ENCODE results near the gene SDK1.

Gene SDK1

DNA sequence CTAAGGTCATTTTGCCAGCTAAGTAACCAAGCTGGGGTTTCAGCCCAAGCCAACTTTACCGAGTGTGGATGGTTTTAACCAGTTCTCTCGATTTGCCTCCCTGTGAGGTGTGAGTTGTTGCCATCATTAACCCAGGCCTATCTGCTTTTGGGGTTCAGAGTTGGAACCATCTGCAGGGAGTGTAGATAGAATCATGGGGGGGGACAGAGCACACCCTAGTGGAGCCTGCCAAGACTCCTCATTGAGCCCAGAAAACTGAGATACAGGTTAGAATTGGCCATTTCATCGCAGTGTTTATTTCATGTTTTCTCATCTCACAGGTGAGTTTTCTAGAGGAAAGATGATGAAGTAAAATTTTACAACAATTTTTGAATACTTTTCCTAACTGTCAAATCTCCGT is 133.6 kb downstream of the SDK1 start:
- H3K4me3 ChIP-seq (ENCODE audit: low read depth, low read length), result no peak overlapping the region
- POLR2A ChIA-PET, result no interaction called here
- peaks cover 5% of the 10 kb centered on the region; the same call in 1 of the 2 replicates for H3K4me1 ChIP-seq (ENCODE audit: control insufficient read depth, insufficient read depth, low read length)
- no peak overlapping the region for H3K27ac ChIP-seq (ENCODE audit: extremely low read depth, low read depth, low read length)
- CTCF ChIA-PET, result interaction anchor here (1.2 to 2.2 kb wide), 2 partner anchors 133 to 279 kb away, joined by 3 to 9 read pairs; partner anchors contain the start of gene SDK1
- no peak for TF ChIP-seq GFI1B (tag by site-specific recombination; IDR thresholded peaks at IDR 0.05)
- no peak for TF ChIP-seq ZNF776 (tag by site-specific recombination; IDR thresholded peaks at IDR 0.05; ENCODE audit: borderline replicate concordance)
- no peak for TF ChIP-seq ZNF221 (tag by site-specific recombination; IDR thresholded peaks at IDR 0.05; ENCODE audit: borderline replicate concordance)
- TF ChIP-seq ZNF24 (tag by site-specific recombination; IDR thresholded peaks at IDR 0.05), result no peak
- no peak for TF ChIP-seq ZSCAN16 (tag by site-specific recombination; IDR thresholded peaks at IDR 0.05)
- TF ChIP-seq ZNF140 (tag by site-specific recombination; IDR thresholded peaks at IDR 0.05), result no peak
- TF ChIP-seq, protein P1, sequence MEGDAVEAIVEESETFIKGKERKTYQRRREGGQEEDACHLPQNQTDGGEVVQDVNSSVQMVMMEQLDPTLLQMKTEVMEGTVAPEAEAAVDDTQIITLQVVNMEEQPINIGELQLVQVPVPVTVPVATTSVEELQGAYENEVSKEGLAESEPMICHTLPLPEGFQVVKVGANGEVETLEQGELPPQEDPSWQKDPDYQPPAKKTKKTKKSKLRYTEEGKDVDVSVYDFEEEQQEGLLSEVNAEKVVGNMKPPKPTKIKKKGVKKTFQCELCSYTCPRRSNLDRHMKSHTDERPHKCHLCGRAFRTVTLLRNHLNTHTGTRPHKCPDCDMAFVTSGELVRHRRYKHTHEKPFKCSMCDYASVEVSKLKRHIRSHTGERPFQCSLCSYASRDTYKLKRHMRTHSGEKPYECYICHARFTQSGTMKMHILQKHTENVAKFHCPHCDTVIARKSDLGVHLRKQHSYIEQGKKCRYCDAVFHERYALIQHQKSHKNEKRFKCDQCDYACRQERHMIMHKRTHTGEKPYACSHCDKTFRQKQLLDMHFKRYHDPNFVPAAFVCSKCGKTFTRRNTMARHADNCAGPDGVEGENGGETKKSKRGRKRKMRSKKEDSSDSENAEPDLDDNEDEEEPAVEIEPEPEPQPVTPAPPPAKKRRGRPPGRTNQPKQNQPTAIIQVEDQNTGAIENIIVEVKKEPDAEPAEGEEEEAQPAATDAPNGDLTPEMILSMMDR (tag by site-specific recombination; IDR thresholded peaks at IDR 0.05), result no peak
- no peaks in the 10 kb centered on the region for H3K9me3 ChIP-seq (ENCODE audit: control insufficient read depth, insufficient read depth, low read depth, low read length)
- H3K36me3 ChIP-seq (ENCODE audit: control insufficient read depth in 2 of 2, insufficient read depth in 1 of 2, low read length in 2 of 2), result no peaks in the 10 kb centered on the region

GRCh38 chr7:3436112-3436511 is 135.1 kb downstream of the SDK1 start:
- no peaks in the 10 kb centered on the region for H3K9me3 ChIP-seq (ENCODE audit: control insufficient read depth, insufficient read depth, low read depth, low read length)
- H3K27ac ChIP-seq (ENCODE audit: extremely low read depth, low read depth, low read length), result no peak overlapping the region
- CTCF ChIA-PET, result no interaction called here
- H3K4me3 ChIP-seq (ENCODE audit: low read depth, low read length), result no peak overlapping the region
- H3K4me1 ChIP-seq (ENCODE audit: control insufficient read depth, insufficient read depth, low read length), result peaks cover 7% of the 10 kb centered on the region; the same call in 1 of the 2 replicates
- TF ChIP-seq ATF2 (tag by site-specific recombination; IDR thresholded peaks at IDR 0.05; ENCODE audit: low read depth) (no peak), ZNF791 (tag by site-specific recombination; IDR thresholded peaks at IDR 0.05) (no peak), ZNF221 (tag by site-specific recombination; IDR thresholded peaks at IDR 0.05; ENCODE audit: borderline replicate concordance) (no peak), ZNF184 (tag by site-specific recombination; IDR thresholded peaks at IDR 0.05) (no peak), ZNF521 (tag by site-specific recombination; IDR thresholded peaks at IDR 0.05) (no peak), ZSCAN4 (tag by site-specific recombination; IDR thresholded peaks at IDR 0.05) (no peak), GLIS1 (tag by site-specific recombination; IDR thresholded peaks at IDR 0.05) (no peak), ZNF140 (tag by site-specific recombination; IDR thresholded peaks at IDR 0.05) (no peak), ZBTB44 (tag by site-specific recombination; IDR thresholded peaks at IDR 0.05) (no peak), ZNF76 (tag by site-specific recombination; IDR thresholded peaks at IDR 0.05; ENCODE audit: borderline replicate concordance, low read depth) (no peak)
- TF ChIP-seq, protein P2, sequence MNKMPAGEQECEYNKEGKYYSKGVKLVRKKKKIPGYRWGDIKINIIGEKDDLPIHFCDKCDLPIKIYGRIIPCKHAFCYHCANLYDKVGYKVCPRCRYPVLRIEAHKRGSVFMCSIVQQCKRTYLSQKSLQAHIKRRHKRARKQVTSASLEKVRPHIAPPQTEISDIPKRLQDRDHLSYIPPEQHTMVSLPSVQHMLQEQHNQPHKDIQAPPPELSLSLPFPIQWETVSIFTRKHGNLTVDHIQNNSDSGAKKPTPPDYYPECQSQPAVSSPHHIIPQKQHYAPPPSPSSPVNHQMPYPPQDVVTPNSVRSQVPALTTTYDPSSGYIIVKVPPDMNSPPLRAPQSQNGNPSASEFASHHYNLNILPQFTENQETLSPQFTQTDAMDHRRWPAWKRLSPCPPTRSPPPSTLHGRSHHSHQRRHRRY (tag by site-specific recombination; IDR thresholded peaks at IDR 0.05), result no peak
- TF ChIP-seq, protein P3, sequence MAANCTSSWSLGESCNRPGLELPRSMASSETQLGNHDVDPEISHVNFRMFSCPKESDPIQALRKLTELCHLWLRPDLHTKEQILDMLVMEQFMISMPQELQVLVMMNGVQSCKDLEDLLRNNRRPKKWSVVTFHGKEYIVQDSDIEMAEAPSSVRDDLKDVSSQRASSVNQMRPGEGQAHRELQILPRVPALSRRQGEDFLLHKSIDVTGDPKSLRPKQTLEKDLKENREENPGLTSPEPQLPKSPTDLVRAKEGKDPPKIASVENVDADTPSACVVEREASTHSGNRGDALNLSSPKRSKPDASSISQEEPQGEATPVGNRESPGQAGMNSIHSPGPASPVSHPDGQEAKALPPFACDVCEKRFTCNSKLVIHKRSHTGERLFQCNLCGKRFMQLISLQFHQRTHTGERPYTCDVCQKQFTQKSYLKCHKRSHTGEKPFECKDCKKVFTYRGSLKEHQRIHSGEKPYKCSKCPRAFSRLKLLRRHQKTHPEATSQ (tag by site-specific recombination; IDR thresholded peaks at IDR 0.05), result no peak
- TF ChIP-seq, protein P4, sequence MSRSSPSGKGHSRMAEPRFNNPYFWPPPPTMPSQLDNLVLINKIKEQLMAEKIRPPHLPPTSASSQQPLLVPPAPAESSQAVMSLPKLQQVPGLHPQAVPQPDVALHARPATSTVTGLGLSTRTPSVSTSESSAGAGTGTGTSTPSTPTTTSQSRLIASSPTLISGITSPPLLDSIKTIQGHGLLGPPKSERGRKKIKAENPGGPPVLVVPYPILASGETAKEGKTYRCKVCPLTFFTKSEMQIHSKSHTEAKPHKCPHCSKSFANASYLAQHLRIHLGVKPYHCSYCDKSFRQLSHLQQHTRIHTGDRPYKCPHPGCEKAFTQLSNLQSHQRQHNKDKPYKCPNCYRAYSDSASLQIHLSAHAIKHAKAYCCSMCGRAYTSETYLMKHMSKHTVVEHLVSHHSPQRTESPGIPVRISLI (tag by site-specific recombination; IDR thresholded peaks at IDR 0.05), result no peak
- no peaks in the 10 kb centered on the region for H3K36me3 ChIP-seq (ENCODE audit: control insufficient read depth in 2 of 2, insufficient read depth in 1 of 2, low read length in 2 of 2)
- POLR2A ChIA-PET, result no interaction called here

All from HEK293 (cell line).